ENCODE results near the gene PDE8A.

DNA sequence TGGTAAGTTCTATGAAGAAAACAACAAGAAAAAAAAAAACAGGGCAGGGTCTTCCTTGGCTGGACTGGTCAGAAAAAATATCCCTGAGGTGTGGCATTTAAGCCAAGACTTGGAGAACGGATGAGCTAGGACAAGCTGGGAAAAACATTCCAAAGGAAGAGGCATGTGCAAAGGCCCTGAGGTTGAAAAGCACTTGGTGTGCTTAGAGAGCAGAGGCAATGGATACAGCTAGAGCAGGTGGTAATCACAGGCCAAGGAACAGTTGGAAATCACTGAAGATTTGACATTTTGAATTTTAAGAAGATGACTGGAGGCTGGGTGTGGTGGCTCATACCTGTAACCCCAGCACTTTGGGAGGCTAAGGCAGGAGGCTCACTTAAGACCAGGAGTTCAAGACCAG is 42.9 kb upstream of the PDE8A start:
- TF ChIP-seq, protein P1, sequence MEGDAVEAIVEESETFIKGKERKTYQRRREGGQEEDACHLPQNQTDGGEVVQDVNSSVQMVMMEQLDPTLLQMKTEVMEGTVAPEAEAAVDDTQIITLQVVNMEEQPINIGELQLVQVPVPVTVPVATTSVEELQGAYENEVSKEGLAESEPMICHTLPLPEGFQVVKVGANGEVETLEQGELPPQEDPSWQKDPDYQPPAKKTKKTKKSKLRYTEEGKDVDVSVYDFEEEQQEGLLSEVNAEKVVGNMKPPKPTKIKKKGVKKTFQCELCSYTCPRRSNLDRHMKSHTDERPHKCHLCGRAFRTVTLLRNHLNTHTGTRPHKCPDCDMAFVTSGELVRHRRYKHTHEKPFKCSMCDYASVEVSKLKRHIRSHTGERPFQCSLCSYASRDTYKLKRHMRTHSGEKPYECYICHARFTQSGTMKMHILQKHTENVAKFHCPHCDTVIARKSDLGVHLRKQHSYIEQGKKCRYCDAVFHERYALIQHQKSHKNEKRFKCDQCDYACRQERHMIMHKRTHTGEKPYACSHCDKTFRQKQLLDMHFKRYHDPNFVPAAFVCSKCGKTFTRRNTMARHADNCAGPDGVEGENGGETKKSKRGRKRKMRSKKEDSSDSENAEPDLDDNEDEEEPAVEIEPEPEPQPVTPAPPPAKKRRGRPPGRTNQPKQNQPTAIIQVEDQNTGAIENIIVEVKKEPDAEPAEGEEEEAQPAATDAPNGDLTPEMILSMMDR (IDR thresholded peaks at IDR 0.05) = no peak
- no peak for TF ChIP-seq POLR2A (IDR thresholded peaks at IDR 0.05)
